ENCODE results near the gene NTHL1.
"Not testable (repeated sequence)": the region's sequence is repeated elsewhere in the genome, so short reads cannot be mapped to it uniquely, and the experiment has no call there.

The NTHL1 gene

GRCh38 chr16:2037647-2038381, 9.8 kb downstream of the NTHL1 start:
- DNase-seq (ENCODE audit: low read depth), result no peak
- no peak overlapping the region for H3K4me3 ChIP-seq (ENCODE audit: low read length)
- TF ChIP-seq CTCF (IDR thresholded peaks at IDR 0.05; ENCODE audit: insufficient read depth, low read depth, low read length, missing control alignments), result no peak

- H3K4me3 ChIP-seq (ENCODE audit: low read length), result no peak overlapping the region
- no peak for DNase-seq (ENCODE audit: low read depth)
- no peak for TF ChIP-seq CTCF (IDR thresholded peaks at IDR 0.05; ENCODE audit: insufficient read depth, low read depth, low read length, missing control alignments)
Measured at GRCh38 chr16:2037115-2037514, 10.5 kb downstream of the NTHL1 start.

GRCh38 chr16:2036200-2036966, 11.3 kb downstream of the NTHL1 start:
- no peak overlapping the region for H3K4me3 ChIP-seq (ENCODE audit: low read length)
- DNase-seq (ENCODE audit: low read depth), result no peak
- TF ChIP-seq CTCF (IDR thresholded peaks at IDR 0.05; ENCODE audit: insufficient read depth, low read depth, low read length, missing control alignments), result no peak

- no peak for DNase-seq (ENCODE audit: low read depth)
- no peak for TF ChIP-seq CTCF (IDR thresholded peaks at IDR 0.05; ENCODE audit: insufficient read depth, low read depth, low read length, missing control alignments)
- H3K4me3 ChIP-seq (ENCODE audit: low read length), result no peak overlapping the region
Measured at GRCh38 chr16:2035431-2036199, 12.0 kb downstream of the NTHL1 start.

- DNase-seq (ENCODE audit: low read depth), result no peak
- no peak overlapping the region for H3K4me3 ChIP-seq (ENCODE audit: low read length)
- TF ChIP-seq CTCF (IDR thresholded peaks at IDR 0.05; ENCODE audit: insufficient read depth, low read depth, low read length, missing control alignments), result no peak
Measured at GRCh38 chr16:2034696-2035430, 12.8 kb downstream of the NTHL1 start.

- not testable (repeated sequence) for DNase-seq (ENCODE audit: low read depth); H3K4me3 ChIP-seq (ENCODE audit: low read length)
Measured at GRCh38 chr16:2033909-2034695, 13.5 kb downstream of the NTHL1 start.

Measured in epithelial cell of esophagus (primary cell).